Neural cell (in vitro differentiated cells): ENCODE results near the gene MDGA2. TPM values are rescaled to one million over a fixed set of nuclear protein-coding genes. Genes with fewer than 3 reads are reported as not detected.

Experiments used
- H2AFZ ChIP-seq: fragments of 200-600, 300-800 bp; sonication (generic), shearing (Covaris generic); 2 replicates; pipeline ENCODE4 v1.6.0; 2014; ENCODE audit warnings: low read depth, mild to moderate bottlenecking, antibody characterized with exemption, low read length, moderate library complexity
- H3F3A ChIP-seq: fragments of 200-600 bp; shearing (Covaris generic); 2 replicates; pipeline ENCODE4 v1.6.1; 2016; ENCODE audit warnings: mild to moderate bottlenecking, moderate library complexity, mixed read lengths, antibody characterized with exemption, low read length; ENCODE audit not compliant: insufficient read depth, poor library complexity, severe bottlenecking
- H3K27ac ChIP-seq: fragments of 200-600, 300-800 bp; sonication (generic), shearing (Covaris generic); 2 replicates; pipeline ENCODE4 v1.5.1; 2014; ENCODE audit warnings: mild to moderate bottlenecking, low read length, moderate library complexity
- H3K27me3 ChIP-seq: fragments of 300-800, 200-600 bp; sonication (generic), shearing (Covaris generic); 2 replicates; pipeline ENCODE4 v1.6.0; 2014; ENCODE audit warnings: mild to moderate bottlenecking, low read depth, low read length, moderate library complexity; ENCODE audit not compliant: insufficient read depth
- H3K36me3 ChIP-seq: fragments of 300-800, 200-600 bp; sonication (generic), shearing (Covaris generic); 2 replicates; pipeline ENCODE4 v1.5.1; 2014; ENCODE audit warnings: mild to moderate bottlenecking, antibody characterized with exemption, low read length, moderate library complexity; ENCODE audit not compliant: insufficient read depth
- H3K4me2 ChIP-seq: fragments of 300-800, 200-600 bp; sonication (generic), shearing (Covaris generic); 2 replicates; pipeline ENCODE4 v1.6.0; 2014; ENCODE audit warnings: mild to moderate bottlenecking, low read length
- H3K4me3 ChIP-seq: fragments of 300-800, 200-600 bp; sonication (generic), shearing (Covaris generic); 2 replicates; pipeline ENCODE4 v1.5.1; 2014; ENCODE audit warnings: mild to moderate bottlenecking, low read length, moderate library complexity
- H3K79me2 ChIP-seq: fragments of 200-600 bp; shearing (Covaris generic); replicated peaks from 2 replicates; pipeline ENCODE4 v1.6.0; 2014; ENCODE audit warnings: mild to moderate bottlenecking, low read length, moderate library complexity; ENCODE audit not compliant: insufficient read depth
- H3K9ac ChIP-seq: fragments of 300-800, 200-600 bp; sonication (generic), shearing (Covaris generic); 2 replicates; pipeline ENCODE4 v1.6.1; 2016; ENCODE audit warnings: mild to moderate bottlenecking, low read length, mixed read lengths
- H3K9me2 ChIP-seq: fragments of 200-600 bp; shearing (Covaris generic); 2 replicates; pipeline ENCODE4 v1.6.1; 2016; ENCODE audit warnings: mild to moderate bottlenecking, low read length, mixed read lengths; ENCODE audit not compliant: insufficient read depth
- H3K9me3 ChIP-seq: fragments of 200-600, 300-800 bp; sonication (generic), shearing (Covaris generic); 2 replicates; pipeline ENCODE4 v1.6.1; 2016; ENCODE audit warnings: mild to moderate bottlenecking, mixed run types, low read length, moderate library complexity, mixed read lengths
- H4K20me1 ChIP-seq: fragments of 200-600 bp; shearing (Covaris generic); 2 replicates; pipeline ENCODE4 v1.6.1; 2016; ENCODE audit warnings: mild to moderate bottlenecking, mixed run types; ENCODE audit not compliant: insufficient read depth
- EP300 ChIP-seq: fragments of 450-650 bp; conservative IDR thresholded peaks from 2 replicates; pipeline ENCODE4 v1.6.1; 2014; ENCODE audit warnings: antibody characterized with exemption, mild to moderate bottlenecking, moderate library complexity; ENCODE audit not compliant: poor library complexity, severe bottlenecking
- EZH2 ChIP-seq: fragments of 200-600, 300-800 bp; shearing (Covaris generic), sonication (generic); IDR thresholded peaks from 2 replicates; pipeline ENCODE4 v1.6.1; 2014; ENCODE audit warnings: antibody characterized with exemption, low read length, borderline replicate concordance, mild to moderate bottlenecking; ENCODE audit not compliant: insufficient read depth, poor library complexity, severe bottlenecking
- MXI1 ChIP-seq: fragments of 450-650 bp; conservative IDR thresholded peaks from 2 replicates; pipeline ENCODE4 v1.6.1; 2014; ENCODE audit warnings: antibody characterized with exemption, mild to moderate bottlenecking; ENCODE audit not compliant: poor library complexity, severe bottlenecking
- POLR2AphosphoS5 ChIP-seq: IDR thresholded peaks from 2 replicates; pipeline ENCODE4 v1.6.1; 2012
- RAD21 ChIP-seq: fragments of 450-650 bp; conservative IDR thresholded peaks from 2 replicates; pipeline ENCODE4 v1.6.1; 2014; ENCODE audit warnings: antibody characterized with exemption, mild to moderate bottlenecking, moderate library complexity
- REST ChIP-seq: IDR thresholded peaks from 2 replicates; pipeline ENCODE4 v1.6.1; 2012; ENCODE audit warnings: borderline replicate concordance
- SMC3 ChIP-seq: fragments of 450-650 bp; conservative IDR thresholded peaks from 2 replicates; pipeline ENCODE4 v1.6.1; 2014; ENCODE audit warnings: antibody characterized with exemption, mild to moderate bottlenecking, moderate library complexity; ENCODE audit not compliant: poor library complexity
- TAF1 ChIP-seq: IDR thresholded peaks from 2 replicates; pipeline ENCODE4 v1.6.1; 2012; ENCODE audit warnings: low read depth
- polyA plus RNA-seq: library from polyadenylated mRNA; depleted of rRNA; stranded (reverse); fragments of >200 nt; gene quantifications from 2 replicates; pipeline ENCODE4 v1.2.3, GENCODE V29; 2014
- TF ChIP-seq, protein P1 (sequence below): fragments of 450-650 bp; IDR thresholded peaks from 2 replicates; pipeline ENCODE4 v1.5.1; 2014; ENCODE audit warnings: antibody characterized with exemption, mild to moderate bottlenecking, moderate library complexity; ENCODE audit not compliant: poor library complexity, severe bottlenecking

Gene MDGA2
- polyA plus RNA-seq, 1 donor from 2014 or later: 3.8 TPM

DNA sequence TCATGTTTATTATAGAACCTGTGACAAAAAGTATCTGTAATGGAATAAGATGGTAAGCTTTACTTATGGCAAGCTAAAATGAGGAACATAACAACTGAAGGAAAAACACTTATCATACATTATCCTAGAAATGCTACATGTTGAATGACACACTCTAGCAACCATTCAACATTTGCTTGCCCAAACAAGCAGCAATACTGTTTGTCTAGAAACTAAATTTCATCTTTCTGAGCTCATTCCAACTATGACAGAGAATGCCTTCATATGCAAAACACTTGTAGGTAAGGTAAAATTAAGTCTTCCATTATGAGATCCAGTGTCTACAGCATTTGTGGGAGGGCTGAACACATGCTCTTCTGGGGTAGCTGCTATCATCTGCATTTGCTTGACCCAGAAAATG is 108.1 kb downstream of the MDGA2 start:
- Histone ChIP-seq H3K4me3 (no peak overlapping the region), H3K9ac (no peak overlapping the region), H3K27ac (no peak overlapping the region), H3K9me3 (no peaks in the 10 kb centered on the region), H3K4me2 (no peak overlapping the region), H3F3A (no peaks in the 10 kb centered on the region), H4K20me1 (no peaks in the 10 kb centered on the region), H2AFZ (no peak overlapping the region), H3K9me2 (no peaks in the 10 kb centered on the region), H3K27me3 (no peaks in the 10 kb centered on the region), H3K36me3 (no peaks in the 10 kb centered on the region), H3K79me2 (no peaks in the 10 kb centered on the region)
- TF ChIP-seq MXI1 (no peak), POLR2AphosphoS5 (no peak), EZH2 (no peak), EP300 (no peak), REST (no peak), RAD21 (no peak), SMC3 (no peak), TAF1 (no peak)
- TF ChIP-seq, protein P1, sequence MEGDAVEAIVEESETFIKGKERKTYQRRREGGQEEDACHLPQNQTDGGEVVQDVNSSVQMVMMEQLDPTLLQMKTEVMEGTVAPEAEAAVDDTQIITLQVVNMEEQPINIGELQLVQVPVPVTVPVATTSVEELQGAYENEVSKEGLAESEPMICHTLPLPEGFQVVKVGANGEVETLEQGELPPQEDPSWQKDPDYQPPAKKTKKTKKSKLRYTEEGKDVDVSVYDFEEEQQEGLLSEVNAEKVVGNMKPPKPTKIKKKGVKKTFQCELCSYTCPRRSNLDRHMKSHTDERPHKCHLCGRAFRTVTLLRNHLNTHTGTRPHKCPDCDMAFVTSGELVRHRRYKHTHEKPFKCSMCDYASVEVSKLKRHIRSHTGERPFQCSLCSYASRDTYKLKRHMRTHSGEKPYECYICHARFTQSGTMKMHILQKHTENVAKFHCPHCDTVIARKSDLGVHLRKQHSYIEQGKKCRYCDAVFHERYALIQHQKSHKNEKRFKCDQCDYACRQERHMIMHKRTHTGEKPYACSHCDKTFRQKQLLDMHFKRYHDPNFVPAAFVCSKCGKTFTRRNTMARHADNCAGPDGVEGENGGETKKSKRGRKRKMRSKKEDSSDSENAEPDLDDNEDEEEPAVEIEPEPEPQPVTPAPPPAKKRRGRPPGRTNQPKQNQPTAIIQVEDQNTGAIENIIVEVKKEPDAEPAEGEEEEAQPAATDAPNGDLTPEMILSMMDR: no peak

GRCh38 chr14:47557894-47558293 is 117.5 kb downstream of the MDGA2 start:
- H3K27ac ChIP-seq: no peak overlapping the region
- H3K79me2 ChIP-seq: no peaks in the 10 kb centered on the region

GRCh38 chr14:47555333-47555732 is 120.1 kb downstream of the MDGA2 start:
- Histone ChIP-seq H3K4me2 (no peak overlapping the region), H3K27me3 (no peaks in the 10 kb centered on the region), H3K9ac (no peak overlapping the region), H4K20me1 (no peaks in the 10 kb centered on the region), H3K27ac (no peak overlapping the region), H3K79me2 (no peaks in the 10 kb centered on the region), H3K9me3 (no peaks in the 10 kb centered on the region), H3K36me3 (no peaks in the 10 kb centered on the region), H3K9me2 (no peaks in the 10 kb centered on the region), H3K4me3 (no peak overlapping the region), H3F3A (no peaks in the 10 kb centered on the region), H2AFZ (no peak overlapping the region)
- no peak for TF ChIP-seq REST
- TF ChIP-seq MXI1: no peak
- no peak for TF ChIP-seq RAD21
- no peak for TF ChIP-seq POLR2AphosphoS5
- no peak for TF ChIP-seq EP300
- no peak for TF ChIP-seq EZH2
- TF ChIP-seq SMC3: no peak
- no peak for TF ChIP-seq TAF1
- TF ChIP-seq, protein P1: no peak

More at GRCh38 chr14:47557894-47558293, 117.5 kb downstream of the MDGA2 start:
- Histone ChIP-seq H3K27me3 (no peaks in the 10 kb centered on the region), H2AFZ (no peak overlapping the region), H3K9ac (no peak overlapping the region), H3K36me3 (no peaks in the 10 kb centered on the region), H3F3A (no peaks in the 10 kb centered on the region), H3K9me3 (no peaks in the 10 kb centered on the region), H3K9me2 (no peaks in the 10 kb centered on the region), H3K4me2 (no peak overlapping the region), H4K20me1 (no peaks in the 10 kb centered on the region), H3K4me3 (no peak overlapping the region)
- TF ChIP-seq EZH2: no peak
- no peak for TF ChIP-seq POLR2AphosphoS5
- TF ChIP-seq SMC3: no peak
